Muscle layer of colon (tissue), 2 donors: ENCODE results near the gene FRAS1.

Experiments used
- H3K27ac ChIP-seq: one replicate; pipeline ENCODE4 v1.7.0; 2013; ENCODE audit warnings: low read depth, mild to moderate bottlenecking, low read length, moderate library complexity
- H3K27me3 ChIP-seq, 2 donors: one replicate each; pipeline ENCODE4 v1.7.0; 2013; ENCODE audit warnings: low read length in 2 of 2, mild to moderate bottlenecking in 2 of 2; ENCODE audit not compliant: insufficient read depth in 2 of 2, control insufficient read depth in 1 of 2
- H3K36me3 ChIP-seq: one replicate; pipeline ENCODE4 v1.7.0; 2013; ENCODE audit warnings: mild to moderate bottlenecking, low read length; ENCODE audit not compliant: insufficient read depth
- H3K4me1 ChIP-seq: one replicate; pipeline ENCODE4 v1.7.0; 2013; ENCODE audit warnings: mild to moderate bottlenecking, low read length; ENCODE audit not compliant: insufficient read depth
- H3K4me3 ChIP-seq, 2 donors: one replicate each; pipeline ENCODE4 v1.7.0; 2013; ENCODE audit warnings: low read length in 2 of 2, low read depth in 1 of 2, mild to moderate bottlenecking in 1 of 2, moderate library complexity in 1 of 2
- H3K9ac ChIP-seq: one replicate; pipeline ENCODE4 v1.7.0; 2013; ENCODE audit warnings: low read length
- H3K9me3 ChIP-seq: one replicate; pipeline ENCODE4 v1.7.0; 2013; ENCODE audit warnings: mild to moderate bottlenecking, low read length
- donor health status: abdominal sarcoma.
- donor health status: Adenocarcinoma of cecum.

Gene FRAS1

GRCh38 chr4:78588894-78589545, 531.9 kb downstream of the FRAS1 start:
- no peaks in the 10 kb centered on the region for H3K9me3 ChIP-seq
- H3K9ac ChIP-seq: no peak overlapping the region
- H3K36me3 ChIP-seq: no peaks in the 10 kb centered on the region
- no peaks in the 10 kb centered on the region for H3K4me1 ChIP-seq
- H3K4me3 ChIP-seq: no peak overlapping the region
- H3K27ac ChIP-seq: no peak overlapping the region
- H3K27me3 ChIP-seq: no peaks in the 10 kb centered on the region

- no peaks in the 10 kb centered on the region for H3K36me3 ChIP-seq
- H3K4me1 ChIP-seq: no peaks in the 10 kb centered on the region
- H3K9me3 ChIP-seq: no peaks in the 10 kb centered on the region
- no peak overlapping the region for H3K9ac ChIP-seq
- no peaks in the 10 kb centered on the region for H3K27me3 ChIP-seq
- no peak overlapping the region for H3K27ac ChIP-seq
- H3K4me3 ChIP-seq: no peak overlapping the region
Measured at GRCh38 chr4:78591404-78591803, 534.3 kb downstream of the FRAS1 start.

GRCh38 chr4:78592088-78592783, 535.1 kb downstream of the FRAS1 start:
- no peak overlapping the region for H3K4me3 ChIP-seq
- no peak overlapping the region for H3K27ac ChIP-seq
- H3K9ac ChIP-seq: no peak overlapping the region
- no peaks in the 10 kb centered on the region for H3K4me1 ChIP-seq
- H3K36me3 ChIP-seq: no peaks in the 10 kb centered on the region
- no peaks in the 10 kb centered on the region for H3K27me3 ChIP-seq
- H3K9me3 ChIP-seq: no peaks in the 10 kb centered on the region
